Dermis blood vessel endothelial cell (primary cell): ENCODE data around the gene PROX2. TPM values are rescaled to one million over a fixed set of nuclear protein-coding genes. Genes with fewer than 3 reads are reported as not detected.

Experiments used
- DNase-seq: peaks from one replicate; pipeline ENCODE4 v3.0.0; 2010
- total RNA-seq: library from RNA; depleted of rRNA; stranded (reverse); fragments of >200 nt; gene quantifications from 2 replicates; pipeline ENCODE4 v1.2.3, GENCODE V29; 2014

PROX2 gene
- total RNA-seq, 1 donor from 2014 or later: not detected

DNA sequence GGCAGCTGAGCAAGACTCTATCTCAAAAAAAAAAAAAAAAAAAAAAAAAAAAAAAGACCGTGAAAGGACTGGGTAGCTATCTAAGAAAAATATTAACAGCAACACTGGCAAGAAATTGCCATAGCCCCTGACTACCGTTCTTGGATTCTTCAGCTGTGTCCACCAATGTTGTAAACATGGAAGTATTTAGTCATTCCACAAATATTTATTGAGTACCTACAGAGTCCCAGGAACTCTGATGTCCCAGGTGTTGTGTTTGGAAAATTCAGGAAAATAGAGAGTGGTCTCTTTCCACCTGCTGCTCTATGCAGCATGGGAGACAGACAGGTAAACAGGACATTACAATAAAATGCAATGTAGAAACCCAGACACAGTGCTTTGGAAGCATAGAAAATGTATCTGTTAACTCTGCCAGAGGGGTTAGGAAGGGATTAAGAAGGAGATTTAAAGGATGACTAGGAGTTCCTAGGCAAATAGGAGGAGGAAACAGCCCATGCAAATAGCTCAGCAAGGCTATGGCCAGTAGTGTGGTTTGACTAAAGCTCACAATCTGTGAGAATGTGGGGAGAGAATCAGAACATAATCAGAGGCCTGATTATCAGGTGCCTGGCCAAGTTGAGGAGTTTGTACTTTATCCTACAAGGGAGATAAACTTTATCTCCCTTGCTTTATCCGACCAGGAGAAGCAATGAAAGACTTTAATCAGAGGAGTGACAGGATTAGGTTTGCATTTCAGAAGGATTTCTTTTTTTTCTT lies 3.7 kb upstream of the PROX2 start:
- no peak for DNase-seq

DNA sequence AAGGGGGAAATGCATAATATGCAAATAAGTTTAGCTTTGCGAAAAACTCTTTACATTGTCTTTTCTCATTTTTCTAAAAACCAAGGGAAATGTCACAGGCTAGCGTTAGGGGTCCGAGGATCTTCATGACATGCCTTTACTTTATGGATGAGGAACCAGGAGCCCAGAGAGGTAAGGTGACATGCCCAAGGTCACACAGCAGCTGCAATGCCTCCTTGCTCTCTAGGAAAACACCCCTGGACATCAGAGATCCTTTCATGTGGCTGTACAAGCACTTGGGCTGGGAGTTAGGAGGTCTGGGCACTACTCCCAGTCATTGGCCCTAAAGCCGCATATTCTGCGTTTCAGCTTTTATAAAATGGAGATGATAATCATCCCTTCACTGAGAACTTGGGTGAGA lies 741 bp downstream of the PROX2 start:
- DNase-seq: no peak

DNA sequence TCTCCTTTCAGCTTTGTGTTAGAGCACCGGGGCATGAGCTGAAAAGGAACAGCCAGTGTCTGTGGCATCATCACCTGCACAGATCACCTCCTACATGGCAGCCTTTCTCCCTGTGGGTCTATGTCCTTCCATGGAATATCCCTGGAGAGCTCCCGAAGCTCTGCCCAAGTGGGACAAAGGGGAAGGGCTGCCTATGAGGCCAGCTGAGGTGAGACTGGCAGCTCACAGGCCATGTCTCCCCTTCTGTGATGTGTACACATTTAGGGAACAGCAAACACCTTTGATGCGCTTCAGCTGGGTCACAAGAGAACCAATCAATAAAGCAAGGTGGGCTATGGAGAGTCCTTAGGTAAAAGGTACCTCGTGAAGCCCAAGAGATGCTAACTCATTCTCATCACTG lies 4.1 kb downstream of the PROX2 start:
- no peak for DNase-seq

DNA sequence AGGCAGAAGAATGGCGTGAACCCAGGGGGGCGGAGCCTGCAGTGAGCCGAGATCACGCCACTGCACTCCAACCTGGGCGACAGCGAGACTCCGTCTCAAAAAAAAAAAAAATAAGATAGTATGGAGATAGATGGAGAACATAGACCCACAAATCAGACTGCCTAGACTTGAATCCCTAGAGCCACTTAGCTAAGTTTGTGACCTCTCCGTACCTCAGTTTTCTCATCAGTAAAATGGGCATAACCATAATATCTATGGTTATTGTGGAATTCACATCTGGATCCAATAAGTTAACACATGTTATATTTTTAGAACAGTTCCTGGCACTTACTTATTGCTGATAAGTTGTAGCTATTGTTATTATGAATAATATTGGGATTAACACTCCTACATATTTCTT lies 7.2 kb downstream of the PROX2 start:
- DNase-seq: no peak

DNA sequence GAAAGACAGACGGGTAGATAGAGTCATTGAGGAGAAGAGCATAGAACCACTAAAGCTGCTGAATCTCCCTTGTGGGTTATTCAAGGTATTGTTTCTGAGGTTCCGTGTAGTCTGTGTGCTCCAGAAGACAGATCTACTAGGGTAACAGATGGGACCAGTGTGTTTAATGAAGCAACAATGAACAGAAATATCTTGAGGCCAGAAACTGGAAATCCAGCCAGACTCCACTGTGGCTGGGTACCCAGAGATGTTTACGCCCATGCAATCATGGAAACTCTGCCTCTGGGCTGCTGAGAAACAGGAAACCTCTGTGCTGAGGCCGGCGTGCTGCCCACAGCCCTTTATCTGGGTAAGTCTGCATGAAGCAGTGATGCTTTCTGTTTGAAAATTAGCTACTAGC lies 8.3 kb downstream of the PROX2 start:
- peak; percentile 62 for DNase-seq

DNA sequence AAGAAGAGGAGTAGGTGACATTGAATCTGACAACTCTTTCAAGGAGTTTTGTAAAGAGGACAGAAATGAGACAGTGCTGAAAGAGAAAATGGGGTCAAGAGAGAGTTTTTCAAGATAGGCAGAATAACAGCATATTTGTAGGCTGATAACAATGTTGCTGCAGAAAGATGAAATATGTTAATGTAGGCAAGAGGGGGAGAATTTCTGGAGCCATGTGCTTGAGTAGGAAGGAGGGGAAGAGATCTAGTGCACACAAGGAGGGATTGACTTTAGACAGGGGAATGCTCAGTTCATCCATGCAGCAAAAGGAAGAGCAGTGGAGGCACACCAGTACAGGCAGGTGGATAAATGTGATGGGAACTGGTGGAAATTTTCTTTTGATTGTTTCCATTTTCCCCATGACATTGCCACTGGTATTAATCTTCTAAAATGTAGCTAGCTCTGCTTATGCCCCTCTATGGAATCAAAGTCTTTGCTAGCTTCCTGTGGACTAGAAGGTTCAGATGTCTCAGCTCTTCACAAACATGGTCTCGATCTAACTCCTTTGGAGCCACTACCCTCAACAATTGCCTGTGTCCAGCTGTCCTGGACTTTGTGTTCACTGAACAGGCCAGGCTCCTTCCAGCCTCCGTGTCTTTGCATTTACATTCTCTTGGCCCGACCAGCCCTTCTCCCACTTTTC lies 9.1 kb downstream of the PROX2 start:
- DNase-seq: no peak

DNA sequence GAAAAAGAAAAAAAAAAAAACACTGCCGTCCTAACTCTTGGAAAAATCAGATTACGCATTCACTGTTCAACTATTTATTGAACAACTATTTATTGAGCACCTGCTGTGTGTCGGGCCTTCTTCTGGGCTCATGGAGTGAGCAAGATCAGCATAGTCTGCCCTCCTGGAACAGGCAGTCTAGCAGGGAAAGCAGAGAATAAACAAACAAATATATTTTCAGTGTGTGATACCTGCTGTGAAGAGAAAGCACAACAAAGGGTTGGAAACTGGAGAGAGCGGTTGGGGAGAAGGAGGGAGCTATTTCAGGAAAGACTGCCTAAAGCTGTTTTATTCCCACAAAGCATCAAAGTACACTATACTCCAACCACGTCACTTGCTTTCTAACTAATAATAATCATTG lies 10.8 kb downstream of the PROX2 start:
- no peak for DNase-seq

DNA sequence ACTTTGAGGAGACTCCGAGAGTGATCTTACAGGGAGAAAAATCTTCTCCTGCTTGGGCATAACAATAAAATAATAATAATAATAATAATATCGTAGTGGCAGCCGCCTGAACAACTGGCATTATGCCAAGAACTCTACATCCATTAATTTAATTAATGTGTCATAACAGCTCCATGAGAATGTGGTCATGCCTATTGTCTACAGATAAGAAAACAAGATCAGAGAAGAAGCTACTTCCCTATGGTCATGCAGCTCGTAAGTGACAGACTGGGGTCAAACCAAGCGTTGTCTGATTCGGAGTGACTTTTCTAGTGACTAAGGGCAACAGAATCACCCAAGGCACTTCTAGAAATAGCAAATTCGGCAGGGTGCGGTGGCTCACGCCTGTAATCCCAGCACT lies 11.7 kb downstream of the PROX2 start:
- no peak for DNase-seq

DNA sequence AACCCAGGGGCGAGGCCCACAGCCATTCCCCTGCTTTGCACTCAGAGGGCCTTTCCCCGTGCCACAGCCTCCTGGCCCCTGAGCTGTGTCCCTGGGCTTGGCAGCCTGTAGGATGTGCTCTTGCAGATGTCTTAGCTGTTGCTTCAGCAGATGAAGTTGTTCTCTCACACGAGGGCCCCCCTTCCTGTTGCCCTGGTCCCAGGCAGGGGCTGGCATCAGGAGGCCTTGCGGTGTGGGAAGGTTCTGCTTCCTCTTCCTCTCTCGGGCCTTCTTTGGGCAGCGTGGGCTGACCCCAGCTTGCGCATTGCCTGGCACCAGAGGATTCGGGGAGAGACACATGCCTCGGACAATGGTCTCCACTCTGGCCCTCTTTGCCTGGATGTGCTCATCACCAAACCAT lies 12.7 kb downstream of the PROX2 start:
- no peak for DNase-seq

DNA sequence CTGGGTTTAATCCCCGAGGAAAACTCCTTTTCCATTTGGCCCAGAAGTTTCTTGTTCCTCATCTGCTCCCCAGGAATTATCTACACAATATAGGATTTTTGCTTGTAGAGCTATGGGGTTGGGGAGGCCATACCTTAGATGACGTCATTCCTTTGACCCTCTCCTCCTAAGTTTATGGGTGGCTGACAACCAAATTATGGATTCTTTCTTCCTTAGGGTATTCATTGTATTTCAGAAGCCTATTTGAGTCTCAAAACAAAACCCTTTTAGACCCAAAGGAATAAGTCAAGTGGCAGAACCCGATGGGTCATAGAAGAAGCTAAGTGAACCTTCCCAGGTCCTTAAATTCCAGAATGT lies 14.2 kb downstream of the PROX2 start:
- DNase-seq: no peak

DNA sequence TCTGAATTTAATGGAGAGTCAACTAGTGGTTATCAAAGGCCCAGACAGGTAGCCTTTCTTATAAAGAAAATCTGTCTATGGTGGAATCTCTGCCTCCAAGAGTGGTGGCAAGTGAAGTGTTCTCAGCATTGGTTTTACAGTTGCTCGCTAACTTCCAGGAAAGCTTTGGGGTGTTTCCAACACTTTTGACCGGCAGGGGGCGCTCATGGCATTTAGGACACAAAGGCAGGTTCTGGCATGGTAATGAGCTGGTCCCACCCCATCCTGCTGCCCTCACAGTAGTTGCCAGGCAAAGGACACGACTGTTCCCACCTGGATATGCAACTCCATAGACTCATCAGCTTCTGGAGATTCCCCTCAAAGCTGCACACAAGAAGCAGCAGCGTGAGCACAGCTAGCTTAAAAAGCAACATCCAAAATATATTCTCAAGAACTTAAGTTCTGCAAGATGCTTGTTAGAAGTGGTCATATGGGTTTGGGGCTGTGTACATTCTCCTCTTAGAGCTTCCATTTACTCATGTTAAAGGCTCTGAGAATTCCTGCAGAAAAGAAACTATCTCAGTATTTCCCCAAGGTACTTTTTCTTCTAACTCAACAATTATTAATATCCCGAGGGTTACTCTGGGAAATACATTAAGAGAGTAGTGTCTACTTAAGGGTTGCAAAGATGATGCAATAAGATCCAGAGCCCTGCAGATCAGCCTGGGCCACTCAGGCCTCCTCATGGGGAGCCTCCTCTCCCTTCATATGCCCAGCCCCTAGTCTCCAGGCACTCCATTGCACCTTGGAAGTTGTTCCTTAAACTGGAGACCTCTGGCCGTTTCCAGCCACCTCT lies 14.8 kb downstream of the PROX2 start:
- DNase-seq: peak; percentile 93

DNA sequence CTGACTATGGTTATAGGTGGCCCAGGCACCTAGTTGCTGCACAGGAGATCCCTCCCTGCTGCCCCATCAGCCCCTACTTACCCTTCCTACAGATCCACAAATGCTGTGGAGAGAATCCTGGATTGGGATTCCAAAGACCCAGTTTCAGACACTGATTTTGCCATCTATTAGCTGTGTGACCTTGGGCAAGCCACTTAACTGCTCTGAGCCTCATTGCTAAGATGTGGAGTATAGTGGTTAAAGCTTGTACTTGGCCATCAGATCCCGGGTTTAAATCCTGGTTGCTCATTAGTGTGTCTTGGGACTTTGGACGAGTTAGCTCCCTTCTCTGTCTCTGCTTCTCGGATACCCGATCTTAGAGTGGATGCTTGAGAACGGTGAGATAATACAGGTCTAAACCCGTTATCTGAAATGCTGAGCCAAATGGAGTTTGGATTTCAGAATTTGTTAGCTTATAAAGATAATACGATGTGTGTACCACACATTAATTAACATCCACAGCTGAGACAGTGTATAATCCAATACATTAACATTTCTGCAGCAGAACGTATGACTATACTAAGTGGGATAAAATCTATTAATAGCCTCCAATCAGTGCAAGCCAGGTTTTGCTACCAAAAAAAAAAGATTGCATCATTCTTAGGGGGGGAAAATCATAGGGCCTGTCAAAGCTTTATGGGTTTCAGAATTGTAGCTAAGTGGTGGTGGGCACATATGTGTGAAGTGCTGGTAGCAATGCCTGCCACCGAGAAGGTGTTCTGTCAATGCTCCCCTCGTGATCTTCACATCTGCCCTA lies 16.0 kb downstream of the PROX2 start:
- DNase-seq: no peak

DNA sequence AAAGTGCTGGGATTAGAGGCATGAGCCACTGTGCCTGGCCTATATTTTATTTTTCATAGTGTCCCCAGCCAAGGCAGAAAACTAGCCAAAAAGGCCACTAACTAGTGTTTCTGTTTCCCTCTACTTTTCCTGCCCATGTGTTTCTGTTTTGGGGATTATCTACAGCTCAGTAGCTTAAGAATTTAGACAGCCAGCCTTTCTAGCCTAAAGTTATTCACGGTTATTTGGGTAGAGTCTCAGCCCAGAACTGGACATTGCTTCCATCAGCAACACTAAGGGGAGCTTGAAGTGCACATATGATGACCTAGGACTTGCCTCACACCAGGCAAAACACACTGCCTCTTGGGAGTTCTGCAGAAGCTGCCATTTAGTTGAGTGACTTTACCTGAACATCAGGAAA lies 17.9 kb downstream of the PROX2 start:
- DNase-seq: no peak

DNA sequence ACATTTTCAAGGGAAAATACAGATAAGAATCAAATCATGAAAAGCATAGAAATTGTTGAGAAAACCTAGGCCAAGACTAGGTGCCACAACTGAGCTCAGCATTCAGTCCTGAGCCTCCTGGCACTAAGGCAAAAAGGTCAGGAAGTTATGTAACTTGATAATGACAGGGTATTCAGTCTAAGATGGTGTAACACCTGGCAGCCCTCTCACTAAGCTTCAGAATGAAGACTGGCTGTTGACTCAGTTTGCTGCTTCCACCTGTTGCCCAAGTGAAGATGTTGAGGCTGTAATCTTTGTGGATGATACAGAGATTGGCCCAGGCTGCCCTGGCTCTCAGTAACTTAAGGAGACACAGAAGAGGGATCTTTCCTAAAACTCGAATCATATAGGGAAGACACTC lies 19.6 kb downstream of the PROX2 start:
- DNase-seq: no peak

DNA sequence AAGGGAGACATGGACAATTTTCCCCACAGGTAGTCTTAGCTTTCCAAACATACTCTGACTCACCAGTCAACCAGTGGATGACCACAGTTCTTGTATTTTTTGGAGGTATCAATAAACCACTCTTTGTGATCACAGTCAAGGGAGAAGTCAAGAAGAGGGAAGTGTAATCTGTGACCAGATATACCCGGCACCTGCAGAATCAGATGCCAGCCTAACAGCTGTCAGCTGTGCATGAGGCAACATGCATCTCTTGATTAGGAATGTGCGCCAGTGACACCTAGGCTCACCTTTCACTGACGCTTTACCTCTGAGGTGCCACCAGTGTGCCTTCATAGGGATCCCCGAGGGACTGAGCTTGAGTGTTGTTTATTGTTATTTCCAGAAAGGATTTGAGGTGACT lies 20.0 kb downstream of the PROX2 start:
- DNase-seq: no peak

DNA sequence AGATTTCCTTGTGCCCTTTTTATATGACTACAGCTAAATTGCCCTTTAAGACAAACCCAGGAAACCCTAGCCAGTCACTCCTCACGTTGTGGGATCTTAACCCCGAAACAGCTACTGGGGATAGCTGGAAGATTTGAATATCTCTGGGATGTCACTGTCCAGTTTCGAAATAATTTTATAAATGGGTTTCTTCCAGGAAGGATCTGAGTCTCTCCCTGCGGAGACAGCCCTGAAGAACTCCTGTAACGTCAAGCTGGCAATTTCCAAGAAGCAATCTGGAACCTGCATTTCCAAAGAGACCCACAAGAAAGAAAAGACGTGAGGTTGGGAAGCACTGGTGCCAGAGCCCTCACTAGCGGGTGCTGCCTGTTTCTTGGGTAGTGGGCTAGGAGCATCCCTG lies 20.9 kb downstream of the PROX2 start:
- DNase-seq: no peak

DNA sequence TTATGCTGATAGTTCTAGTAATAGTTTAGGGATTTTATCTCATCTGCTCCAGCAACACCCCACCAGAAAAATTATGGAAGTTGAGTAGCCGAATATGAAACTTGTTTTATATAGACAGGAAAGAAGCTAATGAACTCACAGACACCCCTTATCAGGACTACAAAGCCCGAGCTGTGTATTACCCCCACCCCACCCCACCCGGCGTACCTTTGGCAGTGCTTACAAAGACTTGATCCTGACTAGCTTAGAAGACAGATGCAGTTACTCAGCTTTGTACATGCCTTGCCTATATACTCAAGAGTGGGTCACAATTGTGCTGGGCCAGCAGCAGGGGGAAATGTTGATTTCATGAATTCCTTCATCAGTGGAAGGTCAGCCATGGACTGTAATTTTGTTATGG lies 22.4 kb downstream of the PROX2 start:
- no peak for DNase-seq

DNA sequence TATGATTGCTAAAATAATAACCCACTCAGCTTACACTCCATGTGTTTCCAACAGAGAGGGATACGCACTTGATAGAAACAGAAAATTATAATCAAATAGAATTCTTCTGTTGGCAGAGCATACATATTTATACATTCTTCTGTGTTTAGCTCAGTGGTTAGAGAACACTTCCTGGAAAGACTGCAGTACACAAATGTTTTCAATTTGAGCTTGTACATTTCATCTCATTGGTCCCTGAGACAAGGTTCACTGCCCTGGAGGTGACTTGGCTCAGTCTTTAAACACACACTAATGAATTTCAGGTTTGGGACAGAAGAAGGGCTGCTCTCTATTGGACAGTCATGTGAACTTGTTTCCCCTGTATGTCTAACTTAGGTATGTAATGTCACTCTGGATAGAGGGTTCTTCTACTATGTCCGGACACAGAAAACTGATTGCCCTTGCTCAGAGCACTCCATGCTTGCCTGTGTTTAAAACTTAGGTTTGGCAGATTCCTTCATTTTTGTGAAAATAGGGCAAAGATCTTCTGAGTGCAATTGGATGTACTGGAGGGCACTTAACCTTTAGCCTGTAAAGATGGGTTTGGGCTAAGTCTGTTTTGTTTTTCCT lies 22.9 kb downstream of the PROX2 start:
- DNase-seq: peak; percentile 15

DNA sequence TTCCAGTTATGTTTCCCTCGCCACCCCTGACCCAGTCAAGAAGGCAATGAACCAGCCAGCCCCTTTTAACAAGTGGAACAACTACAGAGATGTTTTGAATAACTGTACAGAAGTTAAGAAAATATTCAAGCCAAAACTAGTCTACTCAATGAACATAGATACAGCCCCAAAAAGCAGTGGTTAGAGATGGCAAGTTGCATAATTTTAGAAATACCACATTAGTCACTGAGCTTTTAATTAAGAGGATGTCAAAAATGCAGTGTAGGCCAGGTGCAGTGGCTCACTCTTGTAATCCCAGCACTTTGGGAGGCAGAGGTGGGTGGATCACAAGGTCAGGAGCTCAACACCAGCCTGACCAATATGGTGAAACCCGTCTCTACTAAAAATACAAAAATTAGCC lies 27.2 kb downstream of the PROX2 start:
- DNase-seq: no peak

DNA sequence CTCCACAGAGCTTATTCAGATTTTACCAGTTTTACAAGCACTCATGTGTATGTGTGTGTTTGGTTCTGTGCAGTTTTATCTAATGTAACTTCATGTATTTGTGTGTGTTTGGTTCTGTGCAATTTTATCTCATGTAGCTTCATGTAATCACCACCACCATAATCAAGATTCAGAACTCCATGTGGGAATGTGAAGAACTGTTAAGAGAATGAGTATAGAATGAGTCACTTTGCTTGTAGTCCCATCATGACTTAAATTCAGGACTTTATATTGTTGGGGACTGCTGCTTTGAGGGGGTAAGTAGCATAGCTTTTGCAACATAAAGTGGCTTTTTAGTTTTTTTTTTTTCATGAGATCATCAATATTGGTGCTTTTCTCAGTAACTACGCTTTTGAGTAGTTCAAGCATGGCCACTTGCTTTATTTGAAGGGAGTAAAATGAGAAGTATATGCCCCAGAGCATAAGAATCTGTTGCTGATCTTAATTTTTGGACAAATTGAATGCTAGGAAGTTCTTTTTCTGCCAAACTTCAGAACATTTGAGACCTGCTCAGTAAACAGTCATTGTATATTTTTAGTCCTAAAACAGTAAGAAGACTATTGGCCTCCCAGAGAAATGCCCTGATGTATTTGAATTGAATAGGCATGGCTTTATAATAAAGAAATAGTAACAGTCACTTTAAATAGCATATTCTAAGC lies 28.8 kb downstream of the PROX2 start:
- DNase-seq: no peak

DNA sequence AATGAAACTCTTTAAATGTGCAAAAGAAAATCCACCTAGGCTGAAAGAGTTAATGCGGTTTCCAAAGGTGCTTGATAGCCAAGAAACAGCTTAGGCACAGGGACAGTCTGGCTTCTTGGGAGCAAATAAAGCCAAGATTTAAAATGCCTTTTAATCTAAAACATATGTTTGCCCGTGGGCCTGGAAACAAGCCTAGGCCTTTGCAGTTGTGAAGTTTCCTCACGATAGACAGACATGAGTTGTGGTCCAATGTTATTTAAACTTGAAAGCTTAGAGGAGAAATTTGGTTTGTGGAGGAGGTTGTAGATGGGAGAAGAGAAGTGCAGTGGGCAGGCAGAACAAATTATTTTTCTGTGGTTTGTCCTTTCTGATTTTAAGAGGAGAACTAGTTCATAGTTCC lies 29.8 kb downstream of the PROX2 start:
- DNase-seq: no peak

DNA sequence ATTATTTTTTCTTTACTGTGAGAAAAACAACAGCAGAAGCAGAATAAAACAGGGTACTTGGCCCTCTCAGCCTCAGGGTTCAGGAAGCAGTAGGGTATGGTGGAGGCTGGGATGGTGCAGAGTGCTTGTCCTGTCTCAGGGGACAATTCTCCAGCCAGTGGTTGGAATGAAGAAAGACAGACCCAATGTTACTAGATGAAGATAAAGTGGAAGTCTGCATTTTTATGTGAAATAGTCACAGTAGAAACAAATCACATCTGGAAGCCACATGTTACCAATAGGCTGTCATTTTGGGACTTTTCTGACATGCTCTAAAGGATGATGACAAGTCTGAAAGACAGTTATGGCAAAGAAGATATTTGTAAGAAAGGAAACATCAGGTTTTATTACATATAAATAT lies 32.3 kb downstream of the PROX2 start:
- DNase-seq: no peak
